Spleen (tissue), 11 donors: Measurements from ENCODE around the gene LSS. TPM values are rescaled to one million over a fixed set of nuclear protein-coding genes. Genes with fewer than 3 reads are reported as not detected.
"Not testable (repeated sequence)": the region's sequence is repeated elsewhere in the genome, so short reads cannot be mapped to it uniquely, and the experiment has no call there.

Experiments used
- DNase-seq: peaks from one replicate; pipeline ENCODE4 v3.0.0-alpha.2; 2020
- H3K27ac ChIP-seq, 8 donors: fragments of 200-600 bp; sonication (generic) in 7 of 8; 1 replicate in 4 of 8; 2 replicates in 4 of 8; pipeline versions ENCODE4 v1.5.0 to v1.8.0; 2016 to 2021; ENCODE audit warnings: inconsistent platforms in 4 of 8, mild to moderate bottlenecking in 4 of 8, moderate library complexity in 1 of 8
- H3K27me3 ChIP-seq, 7 donors: fragments of 200-600 bp; sonication (generic) in 6 of 7; replicated peaks in 1 of 7; 1 replicate in 4 of 7; 2 replicates in 3 of 7; pipeline versions ENCODE4 v1.5.0 to v1.8.0; 2016 to 2021; ENCODE audit warnings: inconsistent platforms in 3 of 7, mild to moderate bottlenecking in 1 of 7
- H3K36me3 ChIP-seq, 6 donors: fragments of 200-600 bp; sonication (generic) in 5 of 6; 1 replicate in 4 of 6; 2 replicates in 2 of 6; pipeline versions ENCODE4 v1.5.0 to v1.8.0; 2016 to 2021; ENCODE audit warnings: inconsistent platforms in 2 of 6
- H3K4me1 ChIP-seq, 6 donors: fragments of 200-600 bp; sonication (generic) in 5 of 6; 1 replicate in 3 of 6; 2 replicates in 3 of 6; pipeline versions ENCODE4 v1.5.0 to v1.8.0; 2016 to 2021; ENCODE audit warnings: inconsistent platforms in 3 of 6
- H3K4me3 ChIP-seq, 8 donors: fragments of 200-600 bp; sonication (generic) in 7 of 8; 1 replicate in 4 of 8; 2 replicates in 4 of 8; pipeline versions ENCODE4 v1.5.0 to v1.8.0; 2016 to 2021; ENCODE audit warnings: inconsistent platforms in 4 of 8, mild to moderate bottlenecking in 4 of 8, moderate library complexity in 2 of 8
- H3K9me3 ChIP-seq, 8 donors: fragments of 200-600 bp; sonication (generic) in 7 of 8; 1 replicate in 4 of 8; 2 replicates in 4 of 8; pipeline versions ENCODE4 v1.5.0 to v1.8.0; 2016 to 2021; ENCODE audit warnings: inconsistent platforms in 4 of 8
- CTCF ChIP-seq, 11 experiments: fragments of 200-600 bp in 7 of 11; fragments of 450-650 bp in 4 of 11; sonication (generic) in 4 of 11; IDR thresholded peaks in 8 of 11; conservative IDR thresholded peaks in 3 of 11; 1 replicate in 7 of 11; 2 replicates in 4 of 11; pipeline versions ENCODE4 v1.4.0 to v1.8.0; 2016 to 2021; ENCODE audit warnings: antibody characterized with exemption in 11 of 11, inconsistent platforms in 4 of 11, mild to moderate bottlenecking in 1 of 11
- POLR2A ChIP-seq, 3 donors: fragments of 450-650 bp; IDR thresholded peaks; one replicate each; pipeline ENCODE4 v1.5.1; 2017; ENCODE audit warnings: antibody characterized with exemption in 3 of 3, mild to moderate bottlenecking in 1 of 3
- POLR2AphosphoS5 ChIP-seq, 3 donors: sonication (generic); formaldehyde crosslinking; IDR thresholded peaks; one replicate each; pipeline ENCODE4 v1.5.1; 2017; ENCODE audit warnings: antibody characterized with exemption in 3 of 3
- WGBS, 5 donors: extraction: QIAGEN DNeasy Blood & Tissue Kit in 3 of 5; methylation state at CpG; one replicate each; pipeline versions ENCODE4 v1.1.5 to v1.1.7; 2013 to 2018; 5-methylcytosine and 5-hydroxymethylcytosine counted together
- intact Hi-C: fragments of 100-400 bp; cut with DNase I; formaldehyde crosslinking; loops from one replicate; pipeline ENCODE4 v1.15.0; 2023; ENCODE audit warnings: low total_unique reads
- polyA plus RNA-seq, 3 donors: library from polyadenylated mRNA; stranded (reverse); fragments of 200-250 nt; gene quantifications; one replicate each; pipeline ENCODE4 v1.2.1, GENCODE V29; 2013
- total RNA-seq, 7 donors: library from RNA; depleted of rRNA in 3 of 7; stranded (reverse); fragments of >200 nt in 3 of 7; fragmentation: NEBNext Ultra II Directional in 4 of 7; extraction: Animal tissue kit (Norgen Biotek cat#: 25700) in 4 of 7; gene quantifications; one replicate each; pipeline versions ENCODE4 v1.1.0 to v1.2.1, GENCODE V29; 2016 to 2021
- donor health status: healthy with polysubstance abuse.
- donor health status: DM: no; HTN: no; CAD: no; lungs with moderate emphysema.
- donor health status: DM: no; HTN: no; CAD: no.
- donor health status: Bipolar disorder and iron deficiency.
- donor health status: healthy.
- donor health status: DM: no; HTN: no; CAD: no.
- donor health status: DM: yes; HTN: yes; CAD: no.

The LSS gene
- total and polyA plus RNA-seq, 10 donors, result 6.3 to 31.2 (median 24.5) TPM

GRCh38 chr21:46150073-46150472 is 78.5 kb downstream of the LSS start:
- intact Hi-C loops, result no loop called here
- Histone ChIP-seq H3K36me3 (no peaks in the 10 kb centered on the region), H3K27ac (no peak overlapping the region), H3K4me1 (peaks cover 0 to 12% (median 6%) of the 10 kb centered on the region in 6 donors), H3K27me3 (peaks cover 0 to 21% (median 0%) of the 10 kb centered on the region in 7 donors), H3K9me3 (no peaks in the 10 kb centered on the region), H3K4me3 (no peak overlapping the region)
- no peak for DNase-seq
- no peak for TF ChIP-seq CTCF (IDR thresholded peaks at IDR 0.05 in 8 of 11, conservative IDR thresholded peaks at IDR 0.05 in 3 of 11)
- no peak for TF ChIP-seq POLR2AphosphoS5 (IDR thresholded peaks at IDR 0.05)
- TF ChIP-seq POLR2A (IDR thresholded peaks at IDR 0.05), result no peak
- WGBS, 5 donors, result 76 to 89% (median 84%) methylated on average over 9 to 19 of the region's 19 CpGs

GRCh38 chr21:46149205-46149901 is 79.2 kb downstream of the LSS start:
- no peaks in the 10 kb centered on the region for H3K36me3 ChIP-seq
- peaks cover 0 to 12% (median 6%) of the 10 kb centered on the region in 6 donors for H3K4me1 ChIP-seq
- H3K27ac ChIP-seq, result no peak overlapping the region
- DNase-seq, result peak; percentile 70
- 76 to 88% (median 85%) methylated on average over 22 of the region's 22 CpGs for WGBS, 5 donors
- TF ChIP-seq CTCF (IDR thresholded peaks at IDR 0.05 in 8 of 11, conservative IDR thresholded peaks at IDR 0.05 in 3 of 11) (no peak), POLR2AphosphoS5 (IDR thresholded peaks at IDR 0.05) (no peak), POLR2A (IDR thresholded peaks at IDR 0.05) (no peak)
- peaks cover 0 to 21% (median 0%) of the 10 kb centered on the region in 7 donors for H3K27me3 ChIP-seq
- H3K4me3 ChIP-seq, result no peak overlapping the region
- intact Hi-C loops, result no loop called here
- no peaks in the 10 kb centered on the region for H3K9me3 ChIP-seq

- 88 to 93% (median 92%) methylated on average over 11 of the region's 11 CpGs for WGBS, 5 donors
- intact Hi-C loops, result no loop called here
- TF ChIP-seq POLR2A (IDR thresholded peaks at IDR 0.05), result no peak
- TF ChIP-seq POLR2AphosphoS5 (IDR thresholded peaks at IDR 0.05), result no peak
- TF ChIP-seq CTCF (IDR thresholded peaks at IDR 0.05 in 8 of 11, conservative IDR thresholded peaks at IDR 0.05 in 3 of 11), result no peak
- Histone ChIP-seq H3K27ac (no peak overlapping the region), H3K9me3 (no peaks in the 10 kb centered on the region), H3K36me3 (no peaks in the 10 kb centered on the region), H3K27me3 (peaks cover 0 to 14% (median 0%) of the 10 kb centered on the region in 7 donors), H3K4me3 (no peak overlapping the region), H3K4me1 (peaks cover under 1 to 14% (median 9%) of the 10 kb centered on the region in 6 donors)
- peak; percentile 5 for DNase-seq
Observed at GRCh38 chr21:46148106-46148505, 80.5 kb downstream of the LSS start.

GRCh38 chr21:46147429-46147828 is 81.1 kb downstream of the LSS start:
- H3K36me3 ChIP-seq, intact Hi-C loops, H3K4me3 ChIP-seq, H3K9me3 ChIP-seq, H3K27ac ChIP-seq: not testable (repeated sequence)
- peak in 7 of 11 experiments; percentile 16 to 27 (median 21) for TF ChIP-seq CTCF (IDR thresholded peaks at IDR 0.05 in 8 of 11, conservative IDR thresholded peaks at IDR 0.05 in 3 of 11)
- WGBS, 5 donors, result 65 to 82% (median 71%) methylated on average over 12 of the region's 12 CpGs
- peak; percentile 74 for DNase-seq
- H3K27me3 ChIP-seq, result peaks cover 0 to 10% (median 0%) of the 10 kb centered on the region in 7 donors
- peaks cover 0 to 12% (median 7%) of the 10 kb centered on the region in 6 donors for H3K4me1 ChIP-seq
